Sigmoid colon (tissue), 4 donors: ENCODE data around the gene RUNX2.

Experiments
- EP300 ChIP-seq, 4 donors: sonication (generic); formaldehyde crosslinking; IDR thresholded peaks; one replicate each; pipeline ENCODE4 v1.6.1; 2017; ENCODE audit warnings: antibody characterized with exemption in 4 of 4
- POLR2A ChIP-seq, 2 donors: fragments of 450-650 bp; IDR thresholded peaks; one replicate each; pipeline ENCODE4 v1.6.1; 2016; ENCODE audit warnings: antibody characterized with exemption in 2 of 2, mild to moderate bottlenecking in 2 of 2, moderate library complexity in 2 of 2
- POLR2AphosphoS5 ChIP-seq, 4 donors: sonication (generic); formaldehyde crosslinking; IDR thresholded peaks; one replicate each; pipeline ENCODE4 v1.6.1; 2017; ENCODE audit warnings: antibody characterized with exemption in 4 of 4
- TF ChIP-seq, protein P1 (sequence below), 4 experiments: fragments of 450-650 bp in 3 of 4; fragments of 200-600 bp in 1 of 4; IDR thresholded peaks; one replicate each; pipeline ENCODE4 v1.5.1; 2016 to 2019; ENCODE audit warnings: antibody characterized with exemption in 4 of 4, mild to moderate bottlenecking in 3 of 4, moderate library complexity in 2 of 4

DNA sequence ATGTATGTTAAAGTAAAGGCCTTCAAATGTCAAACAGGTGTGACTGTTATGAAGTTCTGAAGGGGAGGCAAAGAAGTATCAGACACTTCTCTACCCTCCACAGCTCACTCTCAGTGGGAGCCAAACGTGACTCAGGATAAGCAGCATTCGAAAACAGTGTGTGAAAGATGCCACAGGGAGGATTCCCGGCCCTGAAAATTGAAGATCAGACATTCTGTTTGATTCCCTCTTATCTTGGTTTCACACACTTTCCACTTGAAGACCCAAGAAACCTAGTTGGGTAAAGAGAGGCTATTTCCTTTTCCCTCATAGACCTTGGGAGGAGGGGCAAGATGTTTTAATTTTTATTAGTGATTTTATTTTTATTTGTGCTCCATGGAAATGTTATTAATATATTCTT lies 213.8 kb downstream of the RUNX2 start:
- TF ChIP-seq POLR2A (IDR thresholded peaks at IDR 0.05) (no peak), POLR2AphosphoS5 (IDR thresholded peaks at IDR 0.05) (no peak), EP300 (IDR thresholded peaks at IDR 0.05) (no peak)
- TF ChIP-seq, protein P1, sequence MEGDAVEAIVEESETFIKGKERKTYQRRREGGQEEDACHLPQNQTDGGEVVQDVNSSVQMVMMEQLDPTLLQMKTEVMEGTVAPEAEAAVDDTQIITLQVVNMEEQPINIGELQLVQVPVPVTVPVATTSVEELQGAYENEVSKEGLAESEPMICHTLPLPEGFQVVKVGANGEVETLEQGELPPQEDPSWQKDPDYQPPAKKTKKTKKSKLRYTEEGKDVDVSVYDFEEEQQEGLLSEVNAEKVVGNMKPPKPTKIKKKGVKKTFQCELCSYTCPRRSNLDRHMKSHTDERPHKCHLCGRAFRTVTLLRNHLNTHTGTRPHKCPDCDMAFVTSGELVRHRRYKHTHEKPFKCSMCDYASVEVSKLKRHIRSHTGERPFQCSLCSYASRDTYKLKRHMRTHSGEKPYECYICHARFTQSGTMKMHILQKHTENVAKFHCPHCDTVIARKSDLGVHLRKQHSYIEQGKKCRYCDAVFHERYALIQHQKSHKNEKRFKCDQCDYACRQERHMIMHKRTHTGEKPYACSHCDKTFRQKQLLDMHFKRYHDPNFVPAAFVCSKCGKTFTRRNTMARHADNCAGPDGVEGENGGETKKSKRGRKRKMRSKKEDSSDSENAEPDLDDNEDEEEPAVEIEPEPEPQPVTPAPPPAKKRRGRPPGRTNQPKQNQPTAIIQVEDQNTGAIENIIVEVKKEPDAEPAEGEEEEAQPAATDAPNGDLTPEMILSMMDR (IDR thresholded peaks at IDR 0.05) = no peak
